DMS53 (cell line): ENCODE data around the gene KCNJ15.
A peak's percentile ranks its signal among the peaks of the same experiment; 100 is the strongest.

Experiments
- DNase-seq: peaks from one replicate; lab custom pipeline; 2025; lab: John Stamatoyannopoulos, UW

Gene KCNJ15

GRCh38 chr21:38326899-38327298 lies 70.1 kb downstream of the KCNJ15 start:
- no peak for DNase-seq

GRCh38 chr21:38327984-38328383 lies 71.2 kb downstream of the KCNJ15 start:
- DNase-seq = no peak

GRCh38 chr21:38329162-38329561 lies 72.4 kb downstream of the KCNJ15 start:
- no peak for DNase-seq

- DNase-seq = no peak
Measured at GRCh38 chr21:38330666-38331065, 73.9 kb downstream of the KCNJ15 start.

GRCh38 chr21:38333301-38334272 lies 76.8 kb downstream of the KCNJ15 start:
- no peak for DNase-seq

- DNase-seq = no peak
Measured at GRCh38 chr21:38334866-38335265, 78.1 kb downstream of the KCNJ15 start.

GRCh38 chr21:38337793-38338192 lies 81.0 kb downstream of the KCNJ15 start:
- DNase-seq = no peak

GRCh38 chr21:38340131-38340530 lies 83.3 kb downstream of the KCNJ15 start:
- no peak for DNase-seq

- DNase-seq = no peak
Measured at GRCh38 chr21:38341546-38342012, 84.8 kb downstream of the KCNJ15 start.

- no peak for DNase-seq
Measured at GRCh38 chr21:38342739-38343138, 85.9 kb downstream of the KCNJ15 start.

GRCh38 chr21:38343691-38344090 lies 86.9 kb downstream of the KCNJ15 start:
- DNase-seq = peak; percentile 52

- no peak for DNase-seq
Measured at GRCh38 chr21:38346286-38346685, 89.5 kb downstream of the KCNJ15 start.

GRCh38 chr21:38349111-38349746 lies 92.4 kb downstream of the KCNJ15 start:
- no peak for DNase-seq

- DNase-seq = no peak
Measured at GRCh38 chr21:38349977-38350376, 93.2 kb downstream of the KCNJ15 start.

- no peak for DNase-seq
Measured at GRCh38 chr21:38350684-38351083, 93.9 kb downstream of the KCNJ15 start.

GRCh38 chr21:38351176-38351959 lies 94.6 kb downstream of the KCNJ15 start:
- no peak for DNase-seq

- no peak for DNase-seq
Measured at GRCh38 chr21:38351961-38352521, 95.2 kb downstream of the KCNJ15 start.

GRCh38 chr21:38352536-38353219 lies 95.9 kb downstream of the KCNJ15 start:
- peak; percentile 53 for DNase-seq

- no peak for DNase-seq
Measured at GRCh38 chr21:38354231-38354630, 97.4 kb downstream of the KCNJ15 start.

- DNase-seq = no peak
Measured at GRCh38 chr21:38354746-38355145, 98.0 kb downstream of the KCNJ15 start.

- DNase-seq = no peak
Measured at GRCh38 chr21:38355353-38355752, 98.6 kb downstream of the KCNJ15 start.
